BJ (cell line): Measurements from ENCODE around the gene JOSD2. TPM values are rescaled to one million over a fixed set of nuclear protein-coding genes. Genes with fewer than 3 reads are reported as not detected.

Experiments
- CTCF ChIA-PET: fragments of 350-600 bp; formaldehyde crosslinking; extraction: SDS; loops from one replicate; lab custom pipeline; 2021; ENCODE audit warnings: antibody characterized with exemption, inconsistent platforms; lab: Yijun Ruan, JAX
- POLR2A ChIA-PET: fragments of 300-600 bp; sonication (Branson Sonifier 250); formaldehyde crosslinking; extraction: SDS; loops from one replicate; lab custom pipeline; 2021; ENCODE audit warnings: antibody characterized with exemption; lab: Charles Lee
- DNase-seq: peaks from one replicate; pipeline ENCODE4 v3.0.0-alpha.2; 2011; ENCODE audit warnings: low read depth
- H3K27me3 ChIP-seq: 2 replicates; pipeline ENCODE4 v1.6.0; 2011; ENCODE audit warnings: low read length; ENCODE audit not compliant: control insufficient read depth, insufficient read depth
- H3K36me3 ChIP-seq: 2 replicates; pipeline ENCODE4 v1.5.1; 2011; ENCODE audit warnings: low read length; ENCODE audit not compliant: control insufficient read depth, insufficient read depth
- H3K4me3 ChIP-seq: 2 replicates; pipeline ENCODE4 v1.5.1; 2011; ENCODE audit warnings: low read depth, mild to moderate bottlenecking, control low read depth, low read length
- CTCF ChIP-seq: IDR thresholded peaks from 2 replicates; pipeline ENCODE4 v1.5.1; 2011; ENCODE audit warnings: low read depth, mild to moderate bottlenecking, control low read depth, inconsistent platforms, low read length, moderate library complexity; ENCODE audit not compliant: insufficient read depth
- polyA plus RNA-seq: library from polyadenylated mRNA; depleted of rRNA; stranded (reverse); fragments of >200 nt; gene quantifications from 2 replicates; pipeline ENCODE4 v1.2.3, GENCODE V29; 2011

Gene JOSD2
- polyA plus RNA-seq, 1 experiment, result 44.9 TPM

- peaks cover 19% of the 10 kb centered on the region for H3K36me3 ChIP-seq
- no peak overlapping the region for H3K4me3 ChIP-seq
- no peak for DNase-seq
- CTCF ChIA-PET, result interaction anchor here (0.6 kb wide), 1 partner anchor 142 kb away, joined by 4 read pairs; no protein-coding TSS in a partner anchor
- no peak for TF ChIP-seq CTCF
- POLR2A ChIA-PET, result no interaction called here
- H3K27me3 ChIP-seq, result peaks cover 8% of the 10 kb centered on the region
Measured at GRCh38 chr19:50485284-50485955, 25.6 kb downstream of the JOSD2 start.

- H3K27me3 ChIP-seq, result peaks cover 5% of the 10 kb centered on the region; the same call in 1 of the 2 replicates
- no peak overlapping the region for H3K4me3 ChIP-seq
- POLR2A ChIA-PET, result no interaction called here
- peaks cover 32% of the 10 kb centered on the region for H3K36me3 ChIP-seq
- no peak for TF ChIP-seq CTCF
- CTCF ChIA-PET, result interaction anchor here (1.2 to 1.3 kb wide), 2 partner anchors 74 to 126 kb away, joined by 3 read pairs; no protein-coding TSS in a partner anchor
- no peak for DNase-seq
Measured at GRCh38 chr19:50482916-50483315, 28.1 kb downstream of the JOSD2 start.

GRCh38 chr19:50482271-50482855 is 28.6 kb downstream of the JOSD2 start:
- Histone ChIP-seq H3K4me3 (no peak overlapping the region), H3K27me3 (peaks cover 3% of the 10 kb centered on the region; the same call in 1 of the 2 replicates), H3K36me3 (peaks cover 32% of the 10 kb centered on the region)
- DNase-seq, result no peak
- no peak for TF ChIP-seq CTCF
- CTCF ChIA-PET, result interaction anchor here (1.3 kb wide), 1 partner anchor 74 kb away, joined by 3 read pairs; no protein-coding TSS in a partner anchor
- POLR2A ChIA-PET, result no interaction called here

GRCh38 chr19:50481351-50482149 is 29.4 kb downstream of the JOSD2 start:
- DNase-seq, result no peak
- no peak for TF ChIP-seq CTCF
- CTCF ChIA-PET, result no interaction called here

More at GRCh38 chr19:50481351-50482149, 29.4 kb downstream of the JOSD2 start:
- H3K27me3 ChIP-seq, result no peaks in the 10 kb centered on the region
- H3K4me3 ChIP-seq, result no peak overlapping the region
- peaks cover 32% of the 10 kb centered on the region for H3K36me3 ChIP-seq
- POLR2A ChIA-PET, result no interaction called here
